ENCODE results near the gene PDIK1L. TPM values are rescaled to one million over a fixed set of nuclear protein-coding genes. Genes with fewer than 3 reads are reported as not detected.

PDIK1L gene
- total and polyA plus RNA-seq, 9 of the 15 experiments (the other 6 are each of a cell fraction or from before 2014, with no cell fraction given), result 12.8 to 30.2 (median 21.5) TPM

DNA sequence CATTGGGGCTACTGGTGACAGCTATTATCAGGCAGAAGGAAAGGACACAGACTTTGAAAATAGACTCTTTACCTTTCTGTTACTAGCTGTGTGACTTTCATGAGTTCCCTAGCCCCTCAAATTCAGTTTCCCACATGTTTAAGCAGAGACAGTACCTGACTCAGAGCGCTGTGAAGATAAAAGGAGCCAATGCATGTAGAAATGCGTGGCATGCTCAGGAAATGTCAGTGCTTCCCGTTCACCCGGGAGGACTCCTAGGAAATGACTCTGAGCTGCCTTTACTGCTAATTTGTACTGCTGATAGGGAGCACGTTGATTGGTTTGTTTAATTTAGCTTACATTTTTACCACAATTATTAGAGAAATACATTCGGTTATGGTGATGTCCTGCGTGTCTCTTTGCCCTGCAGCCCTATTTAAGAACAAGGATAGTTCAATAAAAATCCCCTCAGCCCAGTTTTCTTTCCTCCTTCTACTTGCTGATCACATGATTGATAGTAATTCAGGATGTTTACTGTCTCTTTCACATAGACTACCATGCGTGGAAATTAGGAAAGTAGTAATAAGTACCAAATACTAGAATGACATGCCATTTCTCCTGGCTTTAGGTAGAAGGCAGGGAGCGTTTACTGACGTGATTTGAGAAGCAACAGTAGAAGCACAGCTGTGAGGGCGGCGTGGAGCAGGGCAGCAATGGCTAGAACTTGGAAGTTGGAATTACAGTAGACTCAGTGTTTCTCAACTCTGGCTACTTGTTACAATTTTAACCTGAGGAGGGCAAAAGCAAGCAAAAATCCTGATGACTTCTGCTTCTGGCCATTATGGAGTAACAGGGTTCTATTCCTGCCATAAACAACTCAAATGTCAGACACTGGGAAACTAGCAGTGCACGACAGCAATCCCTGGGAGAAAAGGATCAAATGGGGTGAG is 15.9 kb downstream of the PDIK1L start (continued):
- TF ChIP-seq LCOR (CRISPR knock-in tag; IDR thresholded peaks at IDR 0.05), result 0 out of 2 replicates have a peak, but pooled peaks have one; percentile 53
- TF ChIP-seq CXXC5 (CRISPR knock-in tag; IDR thresholded peaks at IDR 0.05), result peak; percentile 41; the same call in 1 of the 2 replicates
- 0 out of 2 replicates have a peak, but pooled peaks have one; percentile 19 for TF ChIP-seq ZNF197 (CRISPR knock-in tag; IDR thresholded peaks at IDR 0.05; ENCODE audit: low read depth)
- peak; percentile 7; the same call in 1 of the 2 replicates for TF ChIP-seq SMARCE1 (IDR thresholded peaks at IDR 0.05)
- TF ChIP-seq ZNF668 (CRISPR knock-in tag; IDR thresholded peaks at IDR 0.05), result 0 out of 2 replicates have a peak, but pooled peaks have one; percentile 69
- TF ChIP-seq RHOXF2B (CRISPR knock-in tag; conservative IDR thresholded peaks at IDR 0.05), result 0 out of 2 replicates have a peak, but pooled peaks have one; percentile 25
- TF ChIP-seq, protein P1, sequence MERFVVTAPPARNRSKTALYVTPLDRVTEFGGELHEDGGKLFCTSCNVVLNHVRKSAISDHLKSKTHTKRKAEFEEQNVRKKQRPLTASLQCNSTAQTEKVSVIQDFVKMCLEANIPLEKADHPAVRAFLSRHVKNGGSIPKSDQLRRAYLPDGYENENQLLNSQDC (CRISPR knock-in tag; IDR thresholded peaks at IDR 0.05), result peak; percentile 70; the same call in 1 of the 2 replicates
- TF ChIP-seq LEF1 (IDR thresholded peaks at IDR 0.05), result peak; percentile 33
- TF ChIP-seq SP1 (CRISPR knock-in tag; IDR thresholded peaks at IDR 0.05), result peak; percentile 59
- peak; percentile 51 for TF ChIP-seq POLR2B (IDR thresholded peaks at IDR 0.05; ENCODE audit: low read depth, partially characterized antibody)
- no peak; the same call in 1 of the 2 replicates for TF ChIP-seq ARID2 (IDR thresholded peaks at IDR 0.05)
- TF ChIP-seq, protein P2, sequence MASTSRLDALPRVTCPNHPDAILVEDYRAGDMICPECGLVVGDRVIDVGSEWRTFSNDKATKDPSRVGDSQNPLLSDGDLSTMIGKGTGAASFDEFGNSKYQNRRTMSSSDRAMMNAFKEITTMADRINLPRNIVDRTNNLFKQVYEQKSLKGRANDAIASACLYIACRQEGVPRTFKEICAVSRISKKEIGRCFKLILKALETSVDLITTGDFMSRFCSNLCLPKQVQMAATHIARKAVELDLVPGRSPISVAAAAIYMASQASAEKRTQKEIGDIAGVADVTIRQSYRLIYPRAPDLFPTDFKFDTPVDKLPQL (IDR thresholded peaks at IDR 0.05; ENCODE audit: extremely low read depth, insufficient read length), result no peak
- peak; percentile 5; the same call in 1 of the 2 replicates for TF ChIP-seq ZNF324 (CRISPR knock-in tag; IDR thresholded peaks at IDR 0.05)
- TF ChIP-seq, protein P3, sequence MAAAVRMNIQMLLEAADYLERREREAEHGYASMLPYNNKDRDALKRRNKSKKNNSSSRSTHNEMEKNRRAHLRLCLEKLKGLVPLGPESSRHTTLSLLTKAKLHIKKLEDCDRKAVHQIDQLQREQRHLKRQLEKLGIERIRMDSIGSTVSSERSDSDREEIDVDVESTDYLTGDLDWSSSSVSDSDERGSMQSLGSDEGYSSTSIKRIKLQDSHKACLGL (CRISPR knock-in tag; IDR thresholded peaks at IDR 0.05; ENCODE audit: borderline replicate concordance, poor library complexity, severe bottlenecking), result no peak
- TF ChIP-seq HDAC2 (IDR thresholded peaks at IDR 0.05), result peak; percentile 40
- peak; percentile 22 for TF ChIP-seq TAF1 (IDR thresholded peaks at IDR 0.05; ENCODE audit: control insufficient read depth, extremely low read depth, insufficient read depth, low read length, severe bottlenecking)
- TF ChIP-seq NR2C1 (IDR thresholded peaks at IDR 0.05), result peak; percentile 25; the same call in 1 of the 2 replicates
- no peak for TF ChIP-seq NR2C1 (tag; IDR thresholded peaks at IDR 0.05)
- peak; percentile 8; the same call in 1 of the 2 replicates for TF ChIP-seq ZNF316 (IDR thresholded peaks at IDR 0.05)
- peak; percentile 82; the same call in 1 of the 2 replicates for TF ChIP-seq GABPB2 (CRISPR knock-in tag; conservative IDR thresholded peaks at IDR 0.05)
- no peak for TF ChIP-seq JUN (IDR thresholded peaks at IDR 0.05; ENCODE audit: borderline replicate concordance, low read depth, low read length)
- no peak for TF ChIP-seq JUN (CRISPR knock-in tag; IDR thresholded peaks at IDR 0.05; ENCODE audit: borderline replicate concordance)
- peak; percentile 88 for TF ChIP-seq KDM5B (IDR thresholded peaks at IDR 0.05; ENCODE audit: insufficient replicate concordance, low read depth, low read length)
- TF ChIP-seq KLF10 (CRISPR knock-in tag; IDR thresholded peaks at IDR 0.05), result no peak; the same call in 1 of the 2 replicates
- no peak for TF ChIP-seq THRAP3 (IDR thresholded peaks at IDR 0.05; ENCODE audit: borderline replicate concordance)
- no peak for TF ChIP-seq ZNF143 (CRISPR knock-in tag; IDR thresholded peaks at IDR 0.05)
- peak; percentile 40; the same call in 1 of the 2 replicates for TF ChIP-seq BCL6 (CRISPR knock-in tag; IDR thresholded peaks at IDR 0.05)
- no peak for TF ChIP-seq JUND (IDR thresholded peaks at IDR 0.05; ENCODE audit: borderline replicate concordance, low read depth, low read length)
- peak; percentile 26; the same call in 2 of the 3 replicates for TF ChIP-seq JUND (tag; IDR thresholded peaks at IDR 0.05; ENCODE audit: borderline replicate concordance, low read depth, low read length)
